PC-9 (cell line): ENCODE results near the gene CTIF.

Experiments
- CTCF ChIP-seq: fragments of 200-600 bp; sonication (generic); conservative IDR thresholded peaks from 2 replicates; pipeline ENCODE4 v1.6.1; 2017; ENCODE audit warnings: mixed run types, antibody characterized with exemption, mild to moderate bottlenecking, moderate library complexity
- EZH2 ChIP-seq: fragments of 200-600 bp; sonication (generic); IDR thresholded peaks from 2 replicates; pipeline ENCODE4 v1.8.0; 2017; ENCODE audit warnings: antibody characterized with exemption, low read depth

GRCh38 chr18:48871391-48872166 is 332.7 kb downstream of the CTIF start:
- TF ChIP-seq EZH2: no peak
- TF ChIP-seq CTCF: no peak
